GM15510 (cell line): ENCODE results near the gene MUC20.
"Not testable (repeated sequence)": the region's sequence is repeated elsewhere in the genome, so short reads cannot be mapped to it uniquely, and the experiment has no call there.

Experiments used
- POLR2A ChIP-seq: IDR thresholded peaks from 3 replicates; pipeline ENCODE4 v1.6.1; 2011; ENCODE audit warnings: borderline replicate concordance; ENCODE audit not compliant: insufficient read length; ENCODE audit errors: extremely low read depth

MUC20 gene, protein sequence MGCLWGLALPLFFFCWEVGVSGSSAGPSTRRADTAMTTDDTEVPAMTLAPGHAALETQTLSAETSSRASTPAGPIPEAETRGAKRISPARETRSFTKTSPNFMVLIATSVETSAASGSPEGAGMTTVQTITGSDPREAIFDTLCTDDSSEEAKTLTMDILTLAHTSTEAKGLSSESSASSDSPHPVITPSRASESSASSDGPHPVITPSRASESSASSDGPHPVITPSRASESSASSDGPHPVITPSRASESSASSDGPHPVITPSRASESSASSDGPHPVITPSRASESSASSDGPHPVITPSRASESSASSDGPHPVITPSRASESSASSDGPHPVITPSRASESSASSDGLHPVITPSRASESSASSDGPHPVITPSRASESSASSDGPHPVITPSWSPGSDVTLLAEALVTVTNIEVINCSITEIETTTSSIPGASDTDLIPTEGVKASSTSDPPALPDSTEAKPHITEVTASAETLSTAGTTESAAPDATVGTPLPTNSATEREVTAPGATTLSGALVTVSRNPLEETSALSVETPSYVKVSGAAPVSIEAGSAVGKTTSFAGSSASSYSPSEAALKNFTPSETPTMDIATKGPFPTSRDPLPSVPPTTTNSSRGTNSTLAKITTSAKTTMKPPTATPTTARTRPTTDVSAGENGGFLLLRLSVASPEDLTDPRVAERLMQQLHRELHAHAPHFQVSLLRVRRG

DNA sequence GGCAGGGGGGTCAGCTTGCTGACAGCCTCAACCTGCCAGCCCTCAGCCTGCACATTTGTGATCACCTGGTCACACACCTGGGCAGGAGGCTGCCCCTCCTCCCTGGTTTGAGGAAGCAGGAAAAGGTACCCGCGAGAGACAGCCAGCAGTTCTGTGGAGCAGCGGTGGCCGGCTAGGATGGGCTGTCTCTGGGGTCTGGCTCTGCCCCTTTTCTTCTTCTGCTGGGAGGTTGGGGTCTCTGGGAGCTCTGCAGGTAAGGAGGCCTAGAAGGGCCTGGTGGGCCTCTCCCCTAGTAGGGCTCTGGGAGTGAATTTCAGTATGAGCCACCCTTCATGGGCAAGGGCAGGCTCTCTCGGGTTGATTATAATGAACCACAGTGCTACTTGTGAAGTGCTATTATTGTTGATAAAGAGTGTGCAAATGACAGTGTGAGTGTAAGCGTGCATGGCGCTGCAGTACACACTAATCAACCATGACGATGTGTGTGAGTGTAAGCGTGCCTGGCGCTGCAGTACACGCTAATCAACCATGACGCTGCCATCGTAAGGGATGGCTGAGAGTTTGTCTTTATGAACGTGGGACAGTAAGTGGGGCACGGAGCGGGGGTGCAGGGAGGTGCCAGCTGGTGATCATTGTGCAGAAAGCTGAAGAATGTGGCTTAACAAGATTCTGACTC, at the start of gene MUC20:
Gene MUC20 (plus strand): TSS at position 148 of the 676 bp plus-strand sequence. CDS start 30 bp downstream, at position 178.
- TF ChIP-seq POLR2A = not testable (repeated sequence)

DNA sequence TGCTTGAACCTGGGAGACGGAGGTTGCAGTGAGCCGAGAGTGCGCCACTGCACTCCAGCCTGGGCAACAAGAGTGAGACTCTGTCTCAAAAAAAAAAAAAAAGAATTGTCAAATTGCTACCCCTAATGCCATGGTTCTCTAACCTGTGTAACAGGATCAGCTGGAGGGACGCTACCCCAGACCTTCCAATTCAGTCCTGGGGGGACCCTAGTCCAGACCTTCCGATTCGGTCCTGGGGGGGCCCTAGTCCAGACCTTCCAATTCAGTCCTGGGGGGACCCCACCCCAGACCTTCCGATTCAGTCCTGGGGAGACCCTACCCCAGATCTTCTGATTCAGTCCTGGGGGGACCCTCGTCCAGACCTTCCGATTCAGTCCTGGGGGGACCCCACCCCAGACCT, 29.8 kb upstream of the MUC20 start:
- no peak for TF ChIP-seq POLR2A

- no peak for TF ChIP-seq POLR2A
Observed at GRCh38 chr3:195692354-195692685, 28.5 kb upstream of the MUC20 start.

GRCh38 chr3:195692781-195693427, 27.9 kb upstream of the MUC20 start:
- TF ChIP-seq POLR2A = no peak

GRCh38 chr3:195693428-195694216, 27.2 kb upstream of the MUC20 start:
- no peak for TF ChIP-seq POLR2A

DNA sequence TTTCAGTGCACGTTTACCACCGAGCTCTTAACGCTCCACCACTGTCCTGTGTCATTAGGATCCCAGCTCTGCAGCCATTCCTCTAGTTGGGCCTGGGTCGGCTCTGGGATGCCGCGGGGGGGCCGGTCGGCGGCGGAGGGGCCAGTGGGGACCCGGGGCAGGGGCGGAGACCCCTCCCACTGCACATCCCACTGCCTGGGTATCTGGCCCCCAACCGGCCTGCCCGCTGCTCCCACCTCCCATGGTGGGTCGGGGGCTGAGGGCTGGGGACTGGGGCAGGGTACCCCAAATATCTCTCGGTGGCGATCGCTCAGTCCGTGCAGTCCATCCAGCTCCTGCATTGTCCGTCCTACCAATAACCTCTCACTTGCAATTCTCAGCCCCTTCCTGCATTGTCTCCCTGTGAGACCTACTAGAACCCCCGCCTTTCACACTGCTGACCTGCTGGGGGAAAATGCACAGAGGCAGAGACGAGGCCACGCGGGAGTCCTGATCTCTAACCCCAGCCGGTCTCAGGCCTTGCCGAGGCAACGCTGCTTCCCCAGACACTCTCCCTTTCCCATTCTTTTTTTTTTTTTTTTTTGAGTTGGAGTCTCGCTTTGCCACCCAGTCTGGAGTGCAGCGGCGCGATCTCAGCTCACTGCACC, 24.0 kb upstream of the MUC20 start:
- TF ChIP-seq POLR2A = no peak

GRCh38 chr3:195697582-195698324, 23.0 kb upstream of the MUC20 start:
- TF ChIP-seq POLR2A = no peak

DNA sequence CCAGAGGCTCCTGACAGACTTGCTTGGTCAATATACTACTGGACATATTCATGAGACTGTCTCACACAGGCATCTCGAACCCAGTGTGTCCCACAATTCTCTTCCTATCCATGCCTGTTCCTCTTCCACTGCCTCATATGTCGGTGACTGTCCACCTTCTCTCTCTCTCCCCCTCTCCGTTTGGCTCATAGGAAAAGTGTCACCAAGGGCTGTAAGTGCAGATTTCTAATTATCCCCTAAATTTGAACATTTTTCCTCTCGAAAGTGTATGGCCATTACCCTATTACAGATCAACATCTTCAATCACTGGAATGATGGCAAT, 22.5 kb upstream of the MUC20 start:
- TF ChIP-seq POLR2A = no peak

DNA sequence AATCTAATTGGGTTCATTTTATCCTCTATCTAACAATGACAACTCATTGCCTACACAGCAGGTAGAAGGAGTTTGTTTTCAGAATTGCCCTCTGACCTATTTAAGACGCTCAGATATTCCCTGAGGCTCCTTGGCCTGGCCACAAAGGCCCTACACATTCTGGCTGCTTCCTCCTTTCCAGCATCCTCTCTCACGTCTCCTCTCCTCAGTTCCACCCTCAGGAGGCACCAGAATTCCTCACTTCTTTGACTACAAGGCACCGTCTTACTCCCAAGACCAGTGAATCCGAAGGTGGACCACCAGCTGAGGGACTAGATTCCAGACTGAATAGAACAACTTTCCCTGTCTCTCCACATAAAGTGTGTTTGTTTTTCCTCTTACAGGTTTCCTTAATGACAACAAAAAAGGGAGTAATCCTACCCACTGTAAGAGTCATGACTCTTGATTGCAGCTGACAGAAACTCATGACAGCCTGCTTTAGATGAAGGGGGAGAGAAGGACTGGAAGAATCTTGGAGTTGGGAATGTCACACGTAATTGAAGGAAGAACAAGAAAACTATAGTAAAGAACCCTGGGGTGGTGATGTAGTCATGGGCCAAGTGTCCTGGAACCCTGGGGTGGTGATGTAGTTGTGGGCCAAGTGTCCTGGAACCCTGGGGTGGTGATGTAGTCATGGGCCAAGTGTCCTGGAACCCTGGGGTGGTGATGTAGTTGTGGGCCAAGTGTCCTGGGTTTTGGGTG, 22.0 kb upstream of the MUC20 start:
- no peak for TF ChIP-seq POLR2A

- TF ChIP-seq POLR2A = no peak
Observed at GRCh38 chr3:195699388-195699771, 21.4 kb upstream of the MUC20 start.

DNA sequence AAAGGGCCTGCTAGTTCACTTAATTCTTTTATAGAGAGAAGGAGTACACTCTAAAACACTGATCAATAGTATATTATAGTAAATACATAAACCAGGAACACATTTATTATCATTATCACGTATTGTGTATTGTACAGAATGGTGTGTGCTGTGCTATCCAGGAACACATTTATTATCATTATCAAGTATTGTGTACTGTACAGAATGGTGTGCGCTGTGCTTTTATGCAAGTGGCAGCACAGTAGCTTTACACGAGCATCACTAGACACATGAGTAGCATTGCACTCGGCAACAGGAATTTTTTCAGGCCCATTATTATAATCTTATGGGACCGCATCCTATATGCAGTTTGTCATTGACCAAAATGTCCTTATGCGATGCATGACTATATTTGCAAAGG, 20.9 kb upstream of the MUC20 start:
- no peak for TF ChIP-seq POLR2A

DNA sequence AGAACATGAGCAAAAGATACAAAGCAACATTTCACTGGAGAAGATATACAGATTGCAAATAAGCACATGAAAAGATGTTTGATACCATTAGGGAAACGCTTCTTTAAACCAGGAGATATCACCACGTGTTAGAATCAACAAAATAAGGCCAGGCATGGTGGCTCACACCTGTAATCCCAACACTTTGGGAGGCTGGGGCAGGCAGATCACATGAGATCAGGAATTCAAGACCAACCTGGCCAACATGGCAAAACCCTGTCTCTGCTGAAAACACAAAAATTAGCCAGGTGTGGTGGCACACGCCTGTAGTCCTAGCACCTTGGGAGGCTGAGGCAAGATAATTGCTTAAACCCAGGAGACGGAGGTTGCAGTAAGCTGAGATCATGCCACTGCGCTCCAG, 20.5 kb upstream of the MUC20 start:
- TF ChIP-seq POLR2A = no peak

- TF ChIP-seq POLR2A = no peak
Observed at GRCh38 chr3:195701042-195701915, 19.5 kb upstream of the MUC20 start.
